GM12865 (cell line): ENCODE results near the gene PTPRJ.
"Not testable (repeated sequence)": the region's sequence is repeated elsewhere in the genome, so short reads cannot be mapped to it uniquely, and the experiment has no call there.

Experiments
- DNase-seq: peaks from one replicate; pipeline ENCODE4 v3.0.0; 2010; ENCODE audit warnings: low read depth
- H3K4me3 ChIP-seq: 2 replicates; pipeline ENCODE4 v1.5.1; 2011; ENCODE audit warnings: mild to moderate bottlenecking, low read depth, low read length, control low read depth
- CTCF ChIP-seq: IDR thresholded peaks from 2 replicates; pipeline ENCODE4 v1.5.1; 2011; ENCODE audit warnings: low read length, control low read depth, low read depth, inconsistent platforms; ENCODE audit not compliant: insufficient read depth; ENCODE audit errors: missing control alignments

Gene PTPRJ

GRCh38 chr11:48125866-48126265 lies 145.5 kb downstream of the PTPRJ start:
- no peak for DNase-seq
- no peak for TF ChIP-seq CTCF
- no peak overlapping the region for H3K4me3 ChIP-seq

DNA sequence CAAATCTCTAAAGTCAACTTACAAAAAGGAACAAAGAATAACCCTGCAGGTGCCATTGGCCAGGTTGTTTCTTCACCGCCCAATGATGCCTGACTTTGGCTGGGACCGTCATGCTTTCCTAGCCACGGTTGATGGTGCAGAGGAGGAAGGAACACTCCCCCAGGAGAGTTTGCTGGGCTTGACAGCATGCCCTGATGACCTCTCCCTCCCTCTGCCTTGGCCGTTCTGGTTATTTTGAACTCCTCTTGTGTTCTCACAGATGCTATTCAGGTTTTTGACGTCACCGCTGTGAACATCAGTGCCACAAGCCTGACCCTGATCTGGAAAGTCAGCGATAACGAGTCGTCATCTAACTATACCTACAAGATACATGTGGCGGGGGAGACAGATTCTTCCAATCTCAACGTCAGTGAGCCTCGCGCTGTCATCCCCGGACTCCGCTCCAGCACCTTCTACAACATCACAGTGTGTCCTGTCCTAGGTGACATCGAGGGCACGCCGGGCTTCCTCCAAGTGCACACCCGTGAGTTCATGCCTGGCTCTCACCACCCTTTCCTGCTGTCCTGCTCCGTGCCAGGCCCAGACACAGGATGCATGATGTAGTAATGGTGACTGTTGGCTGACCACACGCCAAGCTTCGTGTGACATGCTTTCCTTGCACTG lies 147.3 kb downstream of the PTPRJ start:
- no peak for TF ChIP-seq CTCF
- H3K4me3 ChIP-seq, result no peak overlapping the region
- DNase-seq, result no peak

- no peak overlapping the region for H3K4me3 ChIP-seq
- no peak for TF ChIP-seq CTCF
- DNase-seq, result peak; percentile 21
These were observed 149.5 kb downstream of the PTPRJ start for GRCh38 chr11:48129697-48130395.

GRCh38 chr11:48134221-48134922 lies 154.0 kb downstream of the PTPRJ start:
- no peak overlapping the region for H3K4me3 ChIP-seq
- DNase-seq, result no peak
- no peak for TF ChIP-seq CTCF

DNA sequence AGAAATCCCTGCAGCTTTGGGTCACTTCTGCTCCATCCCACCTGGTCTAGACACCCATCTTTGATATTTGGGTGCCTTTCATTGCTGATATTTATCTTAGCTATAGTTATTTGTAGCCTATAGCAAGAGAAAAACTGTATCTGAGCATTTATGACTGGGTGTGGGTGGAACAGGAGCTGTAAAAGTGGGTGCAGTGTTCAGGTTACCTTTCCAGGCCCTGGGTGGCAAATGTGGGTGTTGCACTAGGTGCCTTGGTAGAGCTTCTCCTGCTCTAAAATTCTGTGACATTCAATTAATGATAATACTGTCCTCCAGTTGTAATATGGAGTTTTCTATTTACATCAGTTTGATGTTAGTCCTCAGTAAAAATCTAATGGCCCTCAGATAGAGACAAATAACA lies 157.9 kb downstream of the PTPRJ start:
- H3K4me3 ChIP-seq, result no peak overlapping the region
- no peak for DNase-seq
- no peak for TF ChIP-seq CTCF

DNA sequence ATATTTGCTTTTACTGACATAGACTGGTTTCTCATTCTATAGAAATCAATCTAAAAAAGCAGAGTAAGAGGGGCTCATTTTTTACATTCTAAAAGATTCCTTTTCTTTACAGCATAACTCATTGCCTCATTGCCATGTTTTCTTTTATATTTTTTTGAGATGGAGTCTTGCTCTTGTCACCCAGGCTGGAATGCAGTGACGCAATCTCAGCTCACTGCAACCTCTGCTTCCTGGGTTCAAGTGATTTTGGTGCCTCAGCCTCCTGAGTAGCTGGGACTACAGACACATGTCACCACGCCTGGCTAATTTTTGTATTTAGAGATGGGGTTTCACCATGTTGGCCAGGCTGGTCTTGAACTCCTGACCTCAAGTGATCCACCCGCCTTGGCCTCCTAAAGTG lies 159.5 kb downstream of the PTPRJ start:
- not testable (repeated sequence) for H3K4me3 ChIP-seq, DNase-seq

- H3K4me3 ChIP-seq, result no peak overlapping the region
- DNase-seq, result no peak
- TF ChIP-seq CTCF, result no peak
These were observed 161.2 kb downstream of the PTPRJ start for GRCh38 chr11:48141475-48142122.
